IPS DF 4.7 (cell line): ENCODE results near the gene INO80C.
"Not testable (repeated sequence)": the region's sequence is repeated elsewhere in the genome, so short reads cannot be mapped to it uniquely, and the experiment has no call there.

Experiments used
- DNase-seq: peaks from one replicate; pipeline ENCODE4 v3.0.0-alpha.2; 2013; ENCODE audit warnings: low spot score; ENCODE audit errors: extremely low read depth

Gene INO80C

GRCh38 chr18:35489913-35490490 is 7.8 kb downstream of the INO80C start:
- DNase-seq: no peak

DNA sequence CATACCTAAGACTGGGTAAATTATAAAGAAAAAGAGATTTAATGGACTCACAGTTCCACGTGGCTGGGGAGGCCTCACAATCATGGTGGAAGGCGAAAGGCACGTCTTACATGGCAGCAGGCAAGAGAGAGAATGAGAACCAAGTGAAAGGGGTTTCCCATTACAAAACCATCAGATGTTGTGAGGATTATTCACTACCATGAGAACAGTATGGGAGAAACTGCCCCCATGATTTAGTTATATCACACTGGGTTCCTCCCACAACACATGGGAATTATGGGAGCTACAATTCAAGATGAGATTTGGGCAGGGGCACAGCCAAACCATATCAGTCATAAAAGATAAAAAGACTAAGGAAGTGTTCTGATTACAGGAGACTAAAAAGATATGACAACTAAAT is 8.5 kb downstream of the INO80C start:
- DNase-seq: not testable (repeated sequence)

DNA sequence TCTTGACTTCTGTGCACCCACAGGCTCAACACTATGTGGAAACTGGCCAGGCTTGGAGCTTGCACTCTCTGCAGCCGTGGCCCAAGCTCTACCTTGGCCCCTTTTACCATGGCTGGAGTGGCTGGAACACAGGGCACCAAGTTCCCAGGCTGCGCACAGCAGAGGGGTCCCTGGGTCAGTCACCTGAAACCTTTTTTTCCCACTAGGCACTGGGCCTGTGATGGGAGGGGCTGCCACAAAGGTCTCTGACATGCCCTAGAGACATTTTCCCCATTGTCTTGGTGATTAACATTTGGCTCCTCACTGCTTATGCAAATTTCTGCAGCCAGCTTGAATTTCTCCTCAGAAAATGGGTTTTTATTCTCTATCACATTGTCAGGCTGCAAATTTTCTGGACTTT is 9.4 kb downstream of the INO80C start:
- DNase-seq: not testable (repeated sequence)

DNA sequence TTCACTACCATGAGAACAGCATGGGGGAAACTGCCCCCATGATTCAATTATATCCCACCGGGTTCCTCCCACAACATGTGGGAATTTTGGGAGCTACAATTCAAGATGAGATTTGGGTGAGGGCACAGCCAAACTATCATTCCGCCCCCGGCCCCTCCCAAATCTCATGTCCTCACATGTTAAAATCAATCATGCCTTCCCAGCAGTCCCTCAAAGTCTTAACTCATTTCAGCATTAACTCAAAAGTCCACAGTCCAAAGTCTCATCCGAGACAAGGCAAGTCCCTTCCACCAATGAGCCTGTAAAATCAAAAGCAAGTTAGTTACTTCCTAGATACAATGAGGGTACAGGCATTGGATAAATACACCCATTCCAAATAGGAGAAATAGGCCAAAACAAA is 10.2 kb downstream of the INO80C start:
- not testable (repeated sequence) for DNase-seq

GRCh38 chr18:35485852-35486251 is 11.9 kb downstream of the INO80C start:
- no peak for DNase-seq

- DNase-seq: no peak
Measured at GRCh38 chr18:35484034-35484433, 13.7 kb downstream of the INO80C start.

DNA sequence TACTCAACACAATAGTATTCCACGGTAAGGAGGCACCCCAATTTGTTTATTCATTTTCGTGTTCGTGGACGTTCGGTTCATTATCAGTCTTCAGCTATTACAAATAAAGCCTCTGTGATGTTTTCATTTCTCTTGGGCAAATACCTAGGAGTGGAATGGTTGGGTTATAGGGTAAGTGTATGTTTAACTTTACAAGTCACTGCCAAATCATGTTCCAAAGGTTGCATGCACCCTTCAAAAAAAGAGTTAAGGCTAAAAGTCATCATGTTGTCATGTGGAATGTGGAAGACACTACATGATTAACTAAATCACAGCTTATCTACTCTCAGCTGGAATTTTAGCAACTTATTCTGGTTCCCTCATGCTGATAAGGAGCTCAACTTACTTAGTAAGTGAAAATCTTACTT is 15.8 kb downstream of the INO80C start:
- no peak for DNase-seq

- DNase-seq: no peak
Measured at GRCh38 chr18:35479911-35480586, 17.7 kb downstream of the INO80C start.

GRCh38 chr18:35478520-35479435 is 19.0 kb downstream of the INO80C start:
- DNase-seq: no peak

GRCh38 chr18:35477974-35478373 is 19.8 kb downstream of the INO80C start:
- no peak for DNase-seq

- no peak for DNase-seq
Measured at GRCh38 chr18:35477497-35477896, 20.3 kb downstream of the INO80C start.

GRCh38 chr18:35474884-35475283 is 22.9 kb downstream of the INO80C start:
- DNase-seq: no peak

- no peak for DNase-seq
Measured at GRCh38 chr18:35473562-35473961, 24.2 kb downstream of the INO80C start.

DNA sequence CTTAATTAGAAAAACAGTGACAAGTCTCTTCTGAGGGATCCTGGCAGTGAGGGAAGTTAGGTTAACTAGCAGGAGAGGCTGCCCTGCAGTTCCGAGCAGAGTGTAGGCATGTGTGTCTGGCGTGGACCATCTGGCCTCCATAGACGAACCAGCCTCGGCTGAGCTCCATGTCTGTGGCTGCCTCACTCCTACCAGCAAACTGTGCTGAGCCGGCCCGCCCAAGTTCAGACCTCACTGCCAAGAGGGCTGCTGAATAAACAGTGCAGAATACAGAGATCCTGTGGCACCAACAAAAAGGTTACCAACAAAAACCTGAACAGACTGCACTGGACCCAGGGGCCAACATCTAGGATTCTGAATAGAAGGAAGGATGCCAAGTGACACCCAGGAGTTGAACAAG is 27.3 kb downstream of the INO80C start:
- no peak for DNase-seq

DNA sequence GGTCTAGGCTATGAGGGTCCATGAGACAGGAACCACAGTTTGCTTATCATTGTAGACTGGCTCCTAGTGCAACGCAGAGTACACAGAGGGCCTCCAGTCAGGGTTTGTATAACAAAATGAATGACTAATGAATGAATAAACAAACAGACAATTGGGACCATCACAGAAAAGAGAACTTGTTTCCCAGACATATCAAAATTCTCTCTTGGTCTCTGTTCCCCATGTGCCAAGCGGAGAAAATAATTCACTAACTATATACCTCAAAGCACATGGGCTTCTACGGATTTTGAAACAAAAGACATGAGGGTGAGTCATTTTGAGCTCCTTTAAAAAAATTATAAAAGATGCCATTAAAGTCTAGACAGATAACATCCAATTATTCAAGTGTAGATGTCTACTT is 28.0 kb downstream of the INO80C start:
- no peak for DNase-seq

DNA sequence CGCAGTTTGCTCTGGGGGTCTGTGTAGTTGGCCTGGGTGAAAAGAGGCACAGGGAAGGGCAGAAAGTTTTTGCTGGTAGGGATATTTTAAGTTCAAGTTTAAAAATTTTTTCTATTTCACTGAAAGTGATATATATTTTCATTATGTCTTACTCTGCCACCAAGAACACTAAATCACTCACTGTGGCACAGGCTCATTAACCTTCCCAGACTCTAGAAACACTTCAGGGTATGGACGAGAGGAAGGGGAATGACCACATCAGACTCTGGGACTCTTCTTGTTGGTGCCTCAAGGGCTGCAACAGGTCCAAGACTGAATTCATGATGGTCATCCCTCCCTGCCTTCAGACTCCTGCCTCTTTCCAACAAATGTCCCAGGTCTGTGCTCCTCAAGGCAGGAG is 29.0 kb downstream of the INO80C start:
- DNase-seq: no peak

GRCh38 chr18:35467624-35468016 is 30.1 kb downstream of the INO80C start:
- no peak for DNase-seq

GRCh38 chr18:35466815-35467623 is 30.7 kb downstream of the INO80C start:
- no peak for DNase-seq

GRCh38 chr18:35466334-35466733 is 31.4 kb downstream of the INO80C start:
- no peak for DNase-seq

DNA sequence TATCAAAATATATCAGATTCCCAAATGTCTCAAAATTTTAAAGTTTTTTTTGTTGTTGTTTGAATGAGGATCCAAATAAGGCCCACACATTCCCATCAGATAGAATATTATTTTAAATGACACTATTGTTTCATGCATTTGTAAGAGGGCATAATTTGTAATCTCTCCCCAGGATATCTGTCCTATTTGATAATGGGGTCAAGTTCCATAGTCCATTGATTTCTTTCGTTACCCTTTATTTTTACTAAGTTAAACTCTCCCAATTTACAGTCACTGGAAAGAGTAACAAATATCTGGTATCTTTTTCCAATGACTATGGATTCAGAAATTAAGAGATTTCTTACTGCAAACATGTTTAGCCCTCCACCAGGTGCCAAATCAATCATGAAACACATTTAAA is 32.4 kb downstream of the INO80C start:
- DNase-seq: no peak

DNA sequence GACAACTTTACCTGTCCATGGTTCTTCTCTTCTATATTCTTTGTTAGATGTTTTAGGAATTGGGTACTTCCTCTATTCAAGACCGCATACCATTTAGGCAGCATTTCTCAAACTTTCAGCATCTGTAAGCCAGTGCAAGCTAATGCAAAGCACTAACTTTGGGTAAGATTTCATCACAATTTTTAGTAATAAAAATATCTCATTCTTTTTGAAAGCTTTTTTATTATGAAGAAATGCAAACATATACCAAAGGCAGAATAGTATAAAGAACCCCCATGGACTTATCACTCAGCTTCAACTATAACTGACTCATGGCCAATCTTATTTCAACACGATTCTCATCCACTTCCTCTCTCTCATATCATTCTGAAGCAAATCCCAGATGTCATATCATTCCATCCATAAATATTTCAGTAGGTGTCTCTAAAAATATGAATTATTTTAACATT is 32.9 kb downstream of the INO80C start:
- DNase-seq: no peak
